ENCODE data around the gene CIC.

CIC gene

GRCh38 chr19:42283188-42284065 is 14.4 kb downstream of the CIC start:
- Mint-ChIP-seq H3K4me3 (no peak overlapping the region), H3K27ac (no peak overlapping the region), H3K4me1 (ENCODE audit: low read depth) (peaks cover 36% of the 10 kb centered on the region), H3K27me3 (ENCODE audit: low read depth) (no peaks in the 10 kb centered on the region), H3K9me3 (no peaks in the 10 kb centered on the region), H3K36me3 (ENCODE audit: low read depth) (peaks cover 9% of the 10 kb centered on the region)

GRCh38 chr19:42284066-42284501 is 15.0 kb downstream of the CIC start:
- Mint-ChIP-seq H3K27me3 (ENCODE audit: low read depth) (no peaks in the 10 kb centered on the region), H3K27ac (no peak overlapping the region), H3K9me3 (no peaks in the 10 kb centered on the region)

GRCh38 chr19:42284591-42285341 is 15.7 kb downstream of the CIC start:
- Mint-ChIP-seq H3K9me3 (no peaks in the 10 kb centered on the region), H3K27ac (peak overlapping the region; percentile 97), H3K4me3 (peak overlapping the region; percentile 99), H3K4me1 (ENCODE audit: low read depth) (peaks cover 24% of the 10 kb centered on the region), H3K36me3 (ENCODE audit: low read depth) (peaks cover 10% of the 10 kb centered on the region), H3K27me3 (ENCODE audit: low read depth) (no peaks in the 10 kb centered on the region)

More at GRCh38 chr19:42284066-42284501, 15.0 kb downstream of the CIC start:
- Mint-ChIP-seq H3K4me3 (no peak overlapping the region), H3K4me1 (ENCODE audit: low read depth) (peaks cover 30% of the 10 kb centered on the region), H3K36me3 (ENCODE audit: low read depth) (peaks cover 10% of the 10 kb centered on the region)

- no peaks in the 10 kb centered on the region for H3K9me3 Mint-ChIP-seq
- H3K36me3 Mint-ChIP-seq (ENCODE audit: low read depth): peaks cover 10% of the 10 kb centered on the region
These were observed 16.5 kb downstream of the CIC start for GRCh38 chr19:42285541-42285941.

GRCh38 chr19:42285988-42286348 is 16.9 kb downstream of the CIC start:
- H3K4me1 Mint-ChIP-seq (ENCODE audit: low read depth): peaks cover 24% of the 10 kb centered on the region
- H3K27ac Mint-ChIP-seq: peak overlapping the region; percentile 56
- no peaks in the 10 kb centered on the region for H3K27me3 Mint-ChIP-seq (ENCODE audit: low read depth)
- peaks cover 10% of the 10 kb centered on the region for H3K36me3 Mint-ChIP-seq (ENCODE audit: low read depth)
- H3K4me3 Mint-ChIP-seq: peak overlapping the region; percentile 99
- no peaks in the 10 kb centered on the region for H3K9me3 Mint-ChIP-seq

More at GRCh38 chr19:42285541-42285941, 16.5 kb downstream of the CIC start:
- Mint-ChIP-seq H3K27ac (peak overlapping the region; percentile 97), H3K27me3 (ENCODE audit: low read depth) (no peaks in the 10 kb centered on the region), H3K4me3 (peak overlapping the region; percentile 99), H3K4me1 (ENCODE audit: low read depth) (peaks cover 24% of the 10 kb centered on the region)

- H3K27me3 Mint-ChIP-seq (ENCODE audit: low read depth): no peaks in the 10 kb centered on the region
- H3K27ac Mint-ChIP-seq: peak overlapping the region; percentile 56
- H3K9me3 Mint-ChIP-seq: no peaks in the 10 kb centered on the region
- peaks cover 24% of the 10 kb centered on the region for H3K4me1 Mint-ChIP-seq (ENCODE audit: low read depth)
- H3K36me3 Mint-ChIP-seq (ENCODE audit: low read depth): peaks cover 10% of the 10 kb centered on the region
- no peak overlapping the region for H3K4me3 Mint-ChIP-seq
These were observed 17.4 kb downstream of the CIC start for GRCh38 chr19:42286349-42287016.

- Mint-ChIP-seq H3K4me3 (no peak overlapping the region), H3K4me1 (ENCODE audit: low read depth) (peaks cover 22% of the 10 kb centered on the region), H3K36me3 (ENCODE audit: low read depth) (peaks cover 14% of the 10 kb centered on the region), H3K9me3 (no peaks in the 10 kb centered on the region), H3K27me3 (ENCODE audit: low read depth) (no peaks in the 10 kb centered on the region), H3K27ac (no peak overlapping the region)
These were observed 18.2 kb downstream of the CIC start for GRCh38 chr19:42287017-42287826.

GRCh38 chr19:42287827-42288107 is 18.7 kb downstream of the CIC start:
- Mint-ChIP-seq H3K27me3 (ENCODE audit: low read depth) (no peaks in the 10 kb centered on the region), H3K4me3 (no peak overlapping the region), H3K9me3 (no peaks in the 10 kb centered on the region), H3K36me3 (ENCODE audit: low read depth) (peaks cover 14% of the 10 kb centered on the region), H3K27ac (no peak overlapping the region), H3K4me1 (ENCODE audit: low read depth) (peaks cover 19% of the 10 kb centered on the region)

GRCh38 chr19:42288387-42288786 is 19.3 kb downstream of the CIC start:
- Mint-ChIP-seq H3K27me3 (ENCODE audit: low read depth) (no peaks in the 10 kb centered on the region), H3K4me3 (no peak overlapping the region), H3K4me1 (ENCODE audit: low read depth) (peaks cover 19% of the 10 kb centered on the region), H3K36me3 (ENCODE audit: low read depth) (peaks cover 17% of the 10 kb centered on the region), H3K9me3 (no peaks in the 10 kb centered on the region), H3K27ac (no peak overlapping the region)

GRCh38 chr19:42288881-42289555 is 20.0 kb downstream of the CIC start:
- Mint-ChIP-seq H3K27ac (no peak overlapping the region), H3K36me3 (ENCODE audit: low read depth) (peaks cover 22% of the 10 kb centered on the region), H3K27me3 (ENCODE audit: low read depth) (no peaks in the 10 kb centered on the region), H3K4me3 (no peak overlapping the region), H3K9me3 (no peaks in the 10 kb centered on the region), H3K4me1 (ENCODE audit: low read depth) (peaks cover 19% of the 10 kb centered on the region)

GRCh38 chr19:42289556-42290041 is 20.5 kb downstream of the CIC start:
- Mint-ChIP-seq H3K4me1 (ENCODE audit: low read depth) (peaks cover 19% of the 10 kb centered on the region), H3K9me3 (no peaks in the 10 kb centered on the region), H3K27ac (no peak overlapping the region), H3K36me3 (ENCODE audit: low read depth) (peaks cover 24% of the 10 kb centered on the region), H3K4me3 (no peak overlapping the region), H3K27me3 (ENCODE audit: low read depth) (no peaks in the 10 kb centered on the region)

GRCh38 chr19:42290136-42290522 is 21.1 kb downstream of the CIC start:
- H3K27ac Mint-ChIP-seq: no peak overlapping the region
- peaks cover 14% of the 10 kb centered on the region for H3K4me1 Mint-ChIP-seq (ENCODE audit: low read depth)
- no peaks in the 10 kb centered on the region for H3K27me3 Mint-ChIP-seq (ENCODE audit: low read depth)
- peaks cover 22% of the 10 kb centered on the region for H3K36me3 Mint-ChIP-seq (ENCODE audit: low read depth)
- H3K9me3 Mint-ChIP-seq: no peaks in the 10 kb centered on the region
- no peak overlapping the region for H3K4me3 Mint-ChIP-seq

GRCh38 chr19:42290523-42291434 is 21.7 kb downstream of the CIC start:
- Mint-ChIP-seq H3K4me1 (ENCODE audit: low read depth) (peaks cover 10% of the 10 kb centered on the region), H3K4me3 (no peak overlapping the region), H3K27ac (no peak overlapping the region), H3K9me3 (no peaks in the 10 kb centered on the region), H3K27me3 (ENCODE audit: low read depth) (no peaks in the 10 kb centered on the region), H3K36me3 (ENCODE audit: low read depth) (peaks cover 24% of the 10 kb centered on the region)

Measured in T-helper 1 cell treated with Interleukin-12 subunit alpha and Interleukin-12 subunit beta and Interleukin-4 antibody, amounts not matched to agents 30 μg/mL and 1 μg/mL, for 36 hours (primary cell).